Activated naive CD8-positive, alpha-beta T cell treated with anti-CD3 and anti-CD28 coated beads, Interleukin-2, amount 50 U/mL, for 24 hours (primary cell): ENCODE results near the gene SMKR1.
"Not testable (repeated sequence)": the region's sequence is repeated elsewhere in the genome, so short reads cannot be mapped to it uniquely, and the experiment has no call there.

ENCODE experiments used
- ATAC-seq: fragments of 150-1000 bp; cut with Tn5 transposase; one replicate; pipeline ENCODE4 v1.10.0; 2021
- DNase-seq: peaks from one replicate; pipeline ENCODE4 v3.0.0; 2021
- H3K27ac Mint-ChIP-seq: one replicate; pipeline ENCODE4 v1.8.0; 2021; ENCODE audit warnings: mild to moderate bottlenecking, mixed read lengths
- H3K27me3 Mint-ChIP-seq: one replicate; pipeline ENCODE4 v1.8.0; 2021; ENCODE audit warnings: mixed read lengths
- H3K36me3 Mint-ChIP-seq: one replicate; pipeline ENCODE4 v1.8.0; 2021; ENCODE audit warnings: low read depth, mixed read lengths
- H3K4me1 Mint-ChIP-seq: one replicate; pipeline ENCODE4 v1.8.0; 2021; ENCODE audit warnings: mixed read lengths
- H3K4me3 Mint-ChIP-seq: one replicate; pipeline ENCODE4 v1.8.0; 2021; ENCODE audit warnings: mild to moderate bottlenecking, moderate library complexity, mixed read lengths
- H3K9me3 Mint-ChIP-seq: one replicate; pipeline ENCODE4 v1.8.0; 2021; ENCODE audit warnings: mixed read lengths

The SMKR1 gene

GRCh38 chr7:129469930-129470329 is 32.4 kb upstream of the SMKR1 start:
- ATAC-seq (no peak), DNase-seq (no peak)
- Mint-ChIP-seq H3K27me3 (no peaks in the 10 kb centered on the region), H3K4me1 (peaks cover 16% of the 10 kb centered on the region), H3K36me3 (peaks cover 24% of the 10 kb centered on the region), H3K9me3 (no peaks in the 10 kb centered on the region), H3K4me3 (no peak overlapping the region), H3K27ac (no peak overlapping the region)

DNA sequence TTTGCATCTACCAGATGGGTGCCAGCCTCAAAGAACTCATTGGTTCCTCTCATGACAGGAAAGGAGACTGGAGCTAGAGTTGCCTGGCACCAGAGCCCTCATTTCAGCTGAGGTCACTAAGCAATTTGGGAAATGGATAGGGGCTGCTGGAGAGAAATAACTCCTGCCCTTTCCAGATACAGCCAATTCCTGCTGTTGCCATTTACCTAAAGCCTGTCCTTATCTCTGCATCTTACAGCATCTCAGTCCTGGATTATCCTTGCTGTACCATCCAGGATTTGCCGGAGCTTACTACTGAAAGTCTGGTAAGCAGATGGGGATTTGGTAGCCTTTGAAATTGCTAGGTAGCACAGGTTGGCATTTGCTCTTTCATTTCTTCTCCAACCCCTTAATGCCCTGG is 31.9 kb upstream of the SMKR1 start:
- no peak overlapping the region for H3K27ac Mint-ChIP-seq
- H3K9me3 Mint-ChIP-seq, result no peaks in the 10 kb centered on the region

GRCh38 chr7:129471402-129471827 is 30.9 kb upstream of the SMKR1 start:
- Mint-ChIP-seq H3K36me3 (peaks cover 17% of the 10 kb centered on the region), H3K4me1 (peaks cover 16% of the 10 kb centered on the region), H3K9me3 (no peaks in the 10 kb centered on the region), H3K27me3 (no peaks in the 10 kb centered on the region), H3K4me3 (no peak overlapping the region), H3K27ac (peak overlapping the region; percentile 6)
- DNase-seq, result no peak
- peak; percentile 82 for ATAC-seq

More for the DNA sequence above, 31.9 kb upstream of the SMKR1 start:
- Mint-ChIP-seq H3K27me3 (no peaks in the 10 kb centered on the region), H3K4me3 (no peak overlapping the region), H3K36me3 (peaks cover 23% of the 10 kb centered on the region), H3K4me1 (peaks cover 16% of the 10 kb centered on the region)
- DNase-seq, result no peak
- no peak for ATAC-seq

DNA sequence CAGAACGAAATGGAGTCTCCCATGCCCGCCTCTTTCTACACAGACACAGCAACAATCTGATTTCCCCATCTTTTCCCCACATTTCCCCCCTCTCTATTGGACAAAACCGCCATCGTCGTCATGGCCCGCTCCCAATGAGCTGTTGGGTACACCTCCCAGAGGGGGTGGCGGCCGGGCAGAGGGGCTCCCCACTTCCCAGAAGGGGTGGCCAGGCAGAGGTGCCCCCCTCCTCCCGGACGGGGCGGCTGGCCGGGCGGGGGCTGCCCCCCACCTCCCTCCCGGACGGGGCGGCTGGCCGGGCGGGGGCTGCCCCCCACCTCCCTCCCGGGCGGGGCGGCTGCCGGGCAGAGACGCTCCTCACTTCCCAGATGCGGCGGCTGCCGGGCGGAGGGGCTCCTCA is 26.4 kb upstream of the SMKR1 start:
- not testable (repeated sequence) for H3K27ac Mint-ChIP-seq, ATAC-seq, H3K9me3 Mint-ChIP-seq, H3K4me3 Mint-ChIP-seq, DNase-seq, H3K27me3 Mint-ChIP-seq
- peaks cover 13% of the 10 kb centered on the region for H3K4me1 Mint-ChIP-seq
- H3K36me3 Mint-ChIP-seq, result peaks cover 20% of the 10 kb centered on the region

GRCh38 chr7:129476398-129476797 is 25.9 kb upstream of the SMKR1 start:
- not testable (repeated sequence) for H3K4me1 Mint-ChIP-seq, H3K27ac Mint-ChIP-seq, DNase-seq, H3K4me3 Mint-ChIP-seq, ATAC-seq, H3K9me3 Mint-ChIP-seq, H3K27me3 Mint-ChIP-seq
- H3K36me3 Mint-ChIP-seq, result peaks cover 19% of the 10 kb centered on the region

- Mint-ChIP-seq H3K27me3 (no peaks in the 10 kb centered on the region), H3K36me3 (peaks cover 29% of the 10 kb centered on the region), H3K27ac (no peak overlapping the region), H3K4me3 (no peak overlapping the region), H3K9me3 (no peaks in the 10 kb centered on the region), H3K4me1 (no peaks in the 10 kb centered on the region)
- ATAC-seq, result no peak
- DNase-seq, result no peak
Observed at GRCh38 chr7:129479831-129480230, 22.5 kb upstream of the SMKR1 start.

DNA sequence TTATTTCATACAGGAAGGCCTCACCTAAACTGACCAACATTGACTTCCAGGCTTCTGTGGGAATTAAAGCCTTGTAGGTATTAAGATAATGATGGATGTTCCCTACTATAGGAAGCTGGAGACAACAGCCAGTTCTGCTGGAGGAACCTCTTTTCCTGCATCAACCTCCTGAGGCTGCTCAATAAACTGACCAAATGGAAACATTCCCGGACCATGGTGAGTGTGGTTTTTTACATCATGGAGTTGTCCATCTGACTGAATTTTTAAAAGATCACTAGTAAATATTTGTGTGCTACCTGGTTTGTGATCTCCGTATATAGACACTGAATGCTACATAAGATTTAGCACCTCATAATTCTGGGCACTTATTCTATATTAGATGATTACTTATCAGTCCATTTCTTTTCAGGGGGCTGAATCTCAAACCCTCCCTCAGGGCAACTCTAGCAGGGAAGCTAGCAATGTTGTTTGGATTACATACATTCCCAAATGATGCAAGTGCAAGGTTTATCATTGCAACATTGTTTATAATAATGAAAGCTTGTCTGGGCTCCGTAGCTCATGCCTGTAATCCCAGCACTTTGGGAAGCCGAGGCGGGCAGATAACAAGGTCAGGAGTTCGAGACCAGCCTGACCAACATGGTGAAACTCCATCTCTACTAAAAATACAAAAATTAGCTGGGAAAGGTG is 21.5 kb upstream of the SMKR1 start:
- Mint-ChIP-seq H3K27me3 (no peaks in the 10 kb centered on the region), H3K9me3 (no peaks in the 10 kb centered on the region), H3K36me3 (peaks cover 26% of the 10 kb centered on the region), H3K4me3 (no peak overlapping the region), H3K27ac (no peak overlapping the region), H3K4me1 (no peaks in the 10 kb centered on the region)
- ATAC-seq (no peak), DNase-seq (no peak)

DNA sequence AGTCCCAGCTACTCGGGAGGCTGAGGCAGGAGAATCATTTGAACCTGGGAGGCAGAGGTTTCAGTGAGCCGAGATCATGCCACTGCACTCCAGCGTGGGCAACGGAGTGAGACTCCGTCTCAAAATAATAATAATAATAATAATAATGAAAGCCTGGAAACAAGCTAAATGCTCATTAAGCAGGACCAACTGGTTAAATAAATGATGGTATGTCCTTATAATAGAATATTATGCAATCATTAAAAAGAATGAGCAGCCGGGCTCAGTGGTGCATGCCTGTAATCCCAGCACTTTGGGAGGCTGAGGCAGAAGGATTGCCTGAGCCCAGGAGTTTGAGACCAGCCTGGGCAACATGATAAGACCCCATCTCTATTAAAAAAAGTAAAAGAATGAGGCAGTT is 21.0 kb upstream of the SMKR1 start:
- H3K4me1 Mint-ChIP-seq, H3K27ac Mint-ChIP-seq, H3K4me3 Mint-ChIP-seq, ATAC-seq, H3K27me3 Mint-ChIP-seq, H3K9me3 Mint-ChIP-seq, DNase-seq: not testable (repeated sequence)
- H3K36me3 Mint-ChIP-seq, result peaks cover 28% of the 10 kb centered on the region

DNA sequence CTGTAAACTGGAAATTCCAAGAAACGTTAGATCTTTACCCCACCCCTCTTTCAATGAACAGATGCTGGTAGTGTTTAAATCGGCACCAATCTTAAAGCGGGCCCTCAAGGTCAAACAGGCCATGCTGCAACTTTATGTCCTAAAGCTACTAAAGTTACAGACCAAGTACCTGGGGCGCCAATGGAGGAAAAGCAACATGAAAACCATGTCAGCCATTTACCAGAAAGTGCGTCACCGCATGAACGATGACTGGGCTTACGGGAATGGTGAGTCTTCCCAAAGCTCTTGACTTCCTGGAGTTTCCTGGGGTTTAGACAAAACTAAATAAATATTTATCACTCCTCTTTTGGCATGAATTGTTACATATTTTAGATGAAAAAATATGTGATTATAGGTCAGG is 19.6 kb upstream of the SMKR1 start:
- ATAC-seq (no peak), DNase-seq (no peak)
- peaks cover 29% of the 10 kb centered on the region for H3K36me3 Mint-ChIP-seq
- no peaks in the 10 kb centered on the region for H3K9me3 Mint-ChIP-seq
- H3K4me3 Mint-ChIP-seq, result no peak overlapping the region
- no peaks in the 10 kb centered on the region for H3K27me3 Mint-ChIP-seq
- H3K27ac Mint-ChIP-seq, result no peak overlapping the region
- H3K4me1 Mint-ChIP-seq, result no peaks in the 10 kb centered on the region

DNA sequence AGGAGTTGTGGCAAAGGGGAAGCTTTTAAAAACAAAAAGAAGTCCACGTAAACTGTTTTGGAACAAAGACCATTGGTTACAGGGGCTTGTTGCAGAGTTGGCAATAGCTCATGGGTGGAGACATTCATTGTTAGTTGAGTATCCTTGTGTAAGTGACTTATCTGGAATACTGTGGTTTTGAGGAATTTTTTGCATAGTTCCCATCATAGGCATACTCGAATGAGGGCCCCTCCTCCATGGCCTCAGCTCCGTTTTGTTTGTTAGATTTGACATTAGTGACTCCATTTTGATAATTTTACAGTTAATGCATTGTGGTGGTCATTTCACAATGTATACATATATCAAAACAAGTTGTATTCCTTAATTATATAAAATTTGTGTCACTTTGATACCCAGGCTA is 12.8 kb upstream of the SMKR1 start:
- Mint-ChIP-seq H3K27me3 (no peaks in the 10 kb centered on the region), H3K4me3 (no peak overlapping the region), H3K4me1 (peaks cover 17% of the 10 kb centered on the region), H3K27ac (no peak overlapping the region), H3K36me3 (peaks cover 15% of the 10 kb centered on the region), H3K9me3 (no peaks in the 10 kb centered on the region)
- DNase-seq, result no peak
- no peak for ATAC-seq

- ATAC-seq (no peak), DNase-seq (no peak)
- no peaks in the 10 kb centered on the region for H3K27me3 Mint-ChIP-seq
- H3K4me1 Mint-ChIP-seq, result peaks cover 27% of the 10 kb centered on the region
- no peaks in the 10 kb centered on the region for H3K9me3 Mint-ChIP-seq
- H3K36me3 Mint-ChIP-seq, result peaks cover 6% of the 10 kb centered on the region
- H3K27ac Mint-ChIP-seq, result no peak overlapping the region
- no peak overlapping the region for H3K4me3 Mint-ChIP-seq
Observed at GRCh38 chr7:129492391-129492790, 9.9 kb upstream of the SMKR1 start.

DNA sequence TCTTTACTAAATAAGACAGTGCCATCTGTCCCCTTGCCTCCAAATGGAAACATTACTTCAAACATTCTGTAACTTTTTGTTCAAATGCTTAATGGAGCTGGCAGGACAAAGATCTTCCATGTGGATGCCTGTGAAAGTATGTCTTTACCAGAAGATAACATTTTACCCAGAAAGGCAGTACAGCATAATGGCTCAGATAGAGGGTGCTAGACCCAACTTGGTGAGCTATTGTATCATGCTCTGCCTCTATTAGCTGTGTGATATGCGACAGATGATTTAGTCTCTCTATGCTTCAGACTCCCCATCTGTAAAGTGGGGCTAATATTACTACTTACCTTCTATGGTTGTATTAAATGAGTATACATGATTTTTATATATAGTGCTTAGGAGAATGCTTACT is 8.8 kb upstream of the SMKR1 start:
- DNase-seq, result no peak

GRCh38 chr7:129494041-129494440 is 8.3 kb upstream of the SMKR1 start:
- no peak for DNase-seq
- Mint-ChIP-seq H3K27ac (peak overlapping the region; percentile 13), H3K27me3 (no peaks in the 10 kb centered on the region), H3K4me3 (no peak overlapping the region), H3K9me3 (no peaks in the 10 kb centered on the region), H3K4me1 (peaks cover 27% of the 10 kb centered on the region), H3K36me3 (peaks cover 3% of the 10 kb centered on the region)
- peak; percentile 58 for ATAC-seq

More for the DNA sequence above, 8.8 kb upstream of the SMKR1 start:
- no peaks in the 10 kb centered on the region for H3K27me3 Mint-ChIP-seq
- no peaks in the 10 kb centered on the region for H3K9me3 Mint-ChIP-seq
- no peak overlapping the region for H3K4me3 Mint-ChIP-seq
- H3K4me1 Mint-ChIP-seq, result peaks cover 27% of the 10 kb centered on the region
- ATAC-seq, result peak; percentile 45
- H3K27ac Mint-ChIP-seq, result peak overlapping the region; percentile 13
- peaks cover 6% of the 10 kb centered on the region for H3K36me3 Mint-ChIP-seq

- no peaks in the 10 kb centered on the region for H3K9me3 Mint-ChIP-seq
- H3K4me1 Mint-ChIP-seq, result peaks cover 27% of the 10 kb centered on the region
- peaks cover 3% of the 10 kb centered on the region for H3K36me3 Mint-ChIP-seq
- H3K27ac Mint-ChIP-seq, result no peak overlapping the region
- ATAC-seq (no peak), DNase-seq (no peak)
- H3K4me3 Mint-ChIP-seq, result no peak overlapping the region
- H3K27me3 Mint-ChIP-seq, result no peaks in the 10 kb centered on the region
Observed at GRCh38 chr7:129495987-129496386, 6.3 kb upstream of the SMKR1 start.

DNA sequence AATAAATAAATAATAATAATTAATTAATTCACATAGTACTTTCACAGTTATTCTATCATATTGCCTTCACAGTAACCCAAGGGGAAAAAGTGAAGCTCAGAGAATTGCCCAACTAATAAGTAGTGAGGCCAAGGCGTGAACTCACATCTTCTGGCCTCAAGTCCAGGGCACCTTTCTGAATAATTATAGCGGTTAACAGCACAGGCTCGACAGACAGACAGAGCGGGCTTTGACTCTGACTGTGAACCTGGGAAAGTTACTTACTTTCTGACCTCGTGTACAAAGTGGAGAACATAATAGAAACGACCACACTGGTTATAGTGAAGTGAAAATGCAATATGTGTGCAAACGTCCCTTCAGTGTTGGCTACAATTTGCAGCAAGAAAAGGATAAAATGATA is 5.7 kb upstream of the SMKR1 start:
- Mint-ChIP-seq H3K27ac (no peak overlapping the region), H3K27me3 (no peaks in the 10 kb centered on the region), H3K4me1 (peaks cover 32% of the 10 kb centered on the region), H3K4me3 (no peak overlapping the region), H3K36me3 (peaks cover 3% of the 10 kb centered on the region), H3K9me3 (no peaks in the 10 kb centered on the region)
- DNase-seq (no peak), ATAC-seq (no peak)

DNA sequence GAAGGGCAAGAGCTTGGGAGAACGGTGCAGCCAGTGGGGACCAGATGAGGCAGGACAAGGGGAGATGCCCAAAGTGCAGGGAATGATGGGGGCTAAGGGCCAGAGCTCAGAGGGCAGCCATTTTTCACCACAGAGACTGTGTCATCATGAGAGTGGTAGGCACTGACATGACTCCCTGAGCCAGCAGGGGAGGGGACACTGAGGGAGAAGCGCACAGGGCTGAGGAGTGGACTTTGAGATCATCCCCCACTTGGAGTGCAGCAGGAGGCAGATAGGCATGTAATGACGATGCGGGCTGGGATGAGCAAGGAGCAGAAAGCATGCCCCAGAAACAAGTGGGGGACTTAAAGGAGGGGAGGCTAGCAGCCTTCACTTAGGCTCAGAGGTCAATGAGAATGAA is 5.2 kb upstream of the SMKR1 start:
- DNase-seq (no peak), ATAC-seq (no peak)
- no peak overlapping the region for H3K27ac Mint-ChIP-seq
- peaks cover 3% of the 10 kb centered on the region for H3K36me3 Mint-ChIP-seq
- no peaks in the 10 kb centered on the region for H3K27me3 Mint-ChIP-seq
- no peaks in the 10 kb centered on the region for H3K9me3 Mint-ChIP-seq
- peaks cover 34% of the 10 kb centered on the region for H3K4me1 Mint-ChIP-seq
- no peak overlapping the region for H3K4me3 Mint-ChIP-seq
